ENCODE measurements around the gene GABRE.

The GABRE gene

GRCh38 chrX:151985955-151986354 is 11.5 kb upstream of the GABRE start:
- no peaks in the 10 kb centered on the region for H3K36me3 ChIP-seq
- no peak for TF ChIP-seq Cebpa-rat (IDR thresholded peaks at IDR 0.05)
- H3K27ac ChIP-seq = peak overlapping the region in 5 of 11 experiments; percentile 65 to 85 (median 81); a peak in 8 of 22 replicates
- no peak overlapping the region for H3K9ac ChIP-seq
- H3K4me1 ChIP-seq = peaks cover 0 to 68% (median 19%) of the 10 kb centered on the region in 10 experiments; a peak in 10 of 20 replicates
- H3K4me3 ChIP-seq = no peak overlapping the region
- H3K27me3 ChIP-seq = peaks cover 97 to 100% (median 99%) of the 10 kb centered on the region in 11 experiments
- H3K9me3 ChIP-seq (replicated peaks in 1 of 11) = no peaks in the 10 kb centered on the region
- H3K4me2 ChIP-seq = peak overlapping the region in 4 of 11 experiments; percentile 57 to 77 (median 64); a peak in 7 of 22 replicates
- H4K20me1 ChIP-seq = no peaks in the 10 kb centered on the region

- H3K27ac ChIP-seq = peak overlapping the region in 5 of 11 experiments; percentile 65 to 85 (median 81); a peak in 9 of 22 replicates
- TF ChIP-seq Cebpa-rat (IDR thresholded peaks at IDR 0.05) = no peak
- H3K9ac ChIP-seq = peak overlapping the region in 2 of 11 experiments; percentile 65 to 73; a peak in 5 of 22 replicates
- no peak overlapping the region for H3K4me3 ChIP-seq
- no peaks in the 10 kb centered on the region for H3K9me3 ChIP-seq (replicated peaks in 1 of 11)
- peaks cover 98 to 100% (median 100%) of the 10 kb centered on the region in 11 experiments for H3K27me3 ChIP-seq
- no peaks in the 10 kb centered on the region for H4K20me1 ChIP-seq
- peak overlapping the region in 5 of 11 experiments; percentile 42 to 77 (median 62); a peak in 9 of 22 replicates for H3K4me2 ChIP-seq
- H3K36me3 ChIP-seq = no peaks in the 10 kb centered on the region
- peaks cover 0 to 72% (median 19%) of the 10 kb centered on the region in 10 experiments; a peak in 10 of 20 replicates for H3K4me1 ChIP-seq
Measured at GRCh38 chrX:151985531-151985930, 11.1 kb upstream of the GABRE start.

GRCh38 chrX:151984902-151985301 is 10.4 kb upstream of the GABRE start:
- Histone ChIP-seq H4K20me1 (no peaks in the 10 kb centered on the region), H3K9me3 (replicated peaks in 1 of 11) (no peaks in the 10 kb centered on the region), H3K27me3 (peaks cover 98 to 100% (median 100%) of the 10 kb centered on the region in 11 experiments), H3K4me2 (peak overlapping the region in 7 of 11 experiments; percentile 17 to 77 (median 57); a peak in 12 of 22 replicates), H3K36me3 (no peaks in the 10 kb centered on the region), H3K27ac (peak overlapping the region in 8 of 11 experiments; percentile 22 to 85 (median 67); a peak in 14 of 22 replicates), H3K9ac (peak overlapping the region in 5 of 11 experiments; percentile 51 to 73 (median 62); a peak in 8 of 22 replicates), H3K4me1 (peaks cover 0 to 78% (median 19%) of the 10 kb centered on the region in 10 experiments; a peak in 10 of 20 replicates), H3K4me3 (0 out of 20 replicates have a peak overlapping the region, but pooled peaks of 1 of the 10 experiments have one; percentile 21)
- TF ChIP-seq Cebpa-rat (IDR thresholded peaks at IDR 0.05) = no peak

- Histone ChIP-seq H3K4me3 (0 out of 20 replicates have a peak overlapping the region, but pooled peaks of 1 of the 10 experiments have one; percentile 21), H3K27me3 (peaks cover 98 to 100% (median 100%) of the 10 kb centered on the region in 11 experiments), H3K4me1 (peaks cover 0 to 84% (median 19%) of the 10 kb centered on the region in 10 experiments; a peak in 10 of 20 replicates), H3K9me3 (replicated peaks in 1 of 11) (no peaks in the 10 kb centered on the region), H3K36me3 (no peaks in the 10 kb centered on the region), H3K27ac (peak overlapping the region in 9 of 11 experiments; percentile 22 to 85 (median 65); a peak in 14 of 22 replicates), H4K20me1 (no peaks in the 10 kb centered on the region), H3K9ac (peak overlapping the region in 5 of 11 experiments; percentile 51 to 73 (median 62); a peak in 8 of 22 replicates), H3K4me2 (peak overlapping the region in 7 of 11 experiments; percentile 17 to 77 (median 57); a peak in 12 of 22 replicates)
- peak in 3 of 11 experiments; percentile 6 to 80 (median 40); a peak in 3 of 22 replicates for TF ChIP-seq Cebpa-rat (IDR thresholded peaks at IDR 0.05)
Measured at GRCh38 chrX:151984328-151984727, 9.9 kb upstream of the GABRE start.

GRCh38 chrX:151983186-151983585 is 8.7 kb upstream of the GABRE start:
- Histone ChIP-seq H3K9me3 (replicated peaks in 1 of 11) (no peaks in the 10 kb centered on the region), H3K4me2 (peak overlapping the region in 3 of 11 experiments; percentile 62 to 77 (median 67); a peak in 6 of 22 replicates), H3K27me3 (peaks cover 98 to 100% (median 100%) of the 10 kb centered on the region in 11 experiments), H3K4me1 (peaks cover 0 to 90% (median 19%) of the 10 kb centered on the region in 10 experiments; a peak in 10 of 20 replicates), H3K9ac (peak overlapping the region in 3 of 11 experiments; percentile 19 to 37 (median 31); a peak in 2 of 22 replicates), H3K27ac (peak overlapping the region in 5 of 11 experiments; percentile 60 to 85 (median 81); a peak in 8 of 22 replicates), H3K4me3 (no peak overlapping the region), H4K20me1 (no peaks in the 10 kb centered on the region), H3K36me3 (no peaks in the 10 kb centered on the region)
- no peak for TF ChIP-seq Cebpa-rat (IDR thresholded peaks at IDR 0.05)

- Histone ChIP-seq H3K27ac (peak overlapping the region in 5 of 11 experiments; percentile 22 to 85 (median 81); a peak in 6 of 22 replicates), H3K9ac (no peak overlapping the region; a peak in 1 of 22 replicates)
Measured at GRCh38 chrX:151982222-151982621, 7.7 kb upstream of the GABRE start.

GRCh38 chrX:151981129-151981528 is 6.7 kb upstream of the GABRE start:
- Histone ChIP-seq H3K36me3 (no peaks in the 10 kb centered on the region), H3K4me1 (peaks cover 0 to 72% (median 19%) of the 10 kb centered on the region in 10 experiments; a peak in 10 of 20 replicates), H3K27me3 (peaks cover 98 to 100% (median 100%) of the 10 kb centered on the region in 11 experiments), H3K27ac (peak overlapping the region in 2 of 11 experiments; percentile 14 to 84; a peak in 4 of 22 replicates), H3K9ac (no peak overlapping the region), H3K4me3 (no peak overlapping the region), H3K9me3 (replicated peaks in 1 of 11) (no peaks in the 10 kb centered on the region), H4K20me1 (no peaks in the 10 kb centered on the region), H3K4me2 (peak overlapping the region in 3 of 11 experiments; percentile 49 to 67 (median 62); a peak in 6 of 22 replicates)
- TF ChIP-seq Cebpa-rat (IDR thresholded peaks at IDR 0.05) = no peak

More at GRCh38 chrX:151982222-151982621, 7.7 kb upstream of the GABRE start:
- no peaks in the 10 kb centered on the region for H3K9me3 ChIP-seq (replicated peaks in 1 of 11)
- H3K4me1 ChIP-seq = peaks cover 0 to 83% (median 19%) of the 10 kb centered on the region in 10 experiments; a peak in 10 of 20 replicates
- no peak overlapping the region for H3K4me3 ChIP-seq
- TF ChIP-seq Cebpa-rat (IDR thresholded peaks at IDR 0.05) = no peak
- H3K36me3 ChIP-seq = no peaks in the 10 kb centered on the region
- peak overlapping the region in 4 of 11 experiments; percentile 20 to 67 (median 56); a peak in 7 of 22 replicates for H3K4me2 ChIP-seq
- no peaks in the 10 kb centered on the region for H4K20me1 ChIP-seq
- H3K27me3 ChIP-seq = peaks cover 98 to 100% (median 100%) of the 10 kb centered on the region in 11 experiments

GRCh38 chrX:151977923-151978322 is 3.4 kb upstream of the GABRE start:
- peaks cover 0 to 15% (median 4%) of the 10 kb centered on the region in 11 experiments; a peak in 9 of 22 replicates for H3K9me3 ChIP-seq (replicated peaks in 1 of 11)
- peaks cover 0 to 51% (median under 1%) of the 10 kb centered on the region in 10 experiments; a peak in 8 of 20 replicates for H3K4me1 ChIP-seq
- H3K27me3 ChIP-seq = peaks cover 94 to 99% (median 96%) of the 10 kb centered on the region in 11 experiments
- no peak for TF ChIP-seq Cebpa-rat (IDR thresholded peaks at IDR 0.05)
- H3K27ac ChIP-seq = no peak overlapping the region
- no peak overlapping the region for H3K4me3 ChIP-seq
- H3K36me3 ChIP-seq = no peaks in the 10 kb centered on the region
- H4K20me1 ChIP-seq = no peaks in the 10 kb centered on the region; a peak in 1 of 22 replicates
- H3K4me2 ChIP-seq = no peak overlapping the region
- no peak overlapping the region for H3K9ac ChIP-seq

- Histone ChIP-seq H4K20me1 (no peaks in the 10 kb centered on the region; a peak in 1 of 22 replicates), H3K9ac (no peak overlapping the region), H3K4me3 (no peak overlapping the region), H3K4me1 (peaks cover 0 to 51% (median 0%) of the 10 kb centered on the region in 10 experiments; a peak in 7 of 20 replicates), H3K4me2 (no peak overlapping the region), H3K36me3 (no peaks in the 10 kb centered on the region), H3K27me3 (peaks cover 95 to 99% (median 97%) of the 10 kb centered on the region in 11 experiments), H3K27ac (no peak overlapping the region), H3K9me3 (replicated peaks in 1 of 11) (peaks cover 0 to 15% (median 4%) of the 10 kb centered on the region in 11 experiments; a peak in 9 of 22 replicates)
- TF ChIP-seq Cebpa-rat (IDR thresholded peaks at IDR 0.05) = no peak
Measured at GRCh38 chrX:151977009-151977408, 2.5 kb upstream of the GABRE start.

All from BLaER1 treated with 17β-estradiol and CSF1 and Interleukin-3, amounts not matched to agents 10 nM and 100 nM (cell line).